ENCODE results near the gene RFX6. TPM values are rescaled to one million over a fixed set of nuclear protein-coding genes. Genes with fewer than 3 reads are reported as not detected.

The RFX6 gene
- total RNA-seq, 1 experiment from 2014 or later = not detected

DNA sequence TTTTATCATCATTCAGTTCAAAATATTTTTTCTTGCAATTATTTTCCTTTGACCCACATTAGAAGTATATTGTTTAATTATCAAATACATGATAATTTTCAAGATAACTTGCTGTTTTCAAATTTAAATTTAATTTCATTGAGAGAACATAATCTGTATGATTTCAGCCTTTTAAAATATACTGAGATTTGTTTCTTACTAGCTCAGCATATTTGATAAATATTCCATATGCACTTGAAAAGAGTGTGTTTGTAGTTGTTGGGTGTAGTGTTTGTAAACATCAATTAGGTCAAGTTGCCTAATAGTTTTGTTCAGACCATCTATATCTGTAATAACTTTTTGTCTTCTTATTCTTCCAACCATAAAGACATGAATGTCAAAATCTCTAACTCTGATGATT lies 19.0 kb upstream of the RFX6 start:
- Histone ChIP-seq H3K4me2 (ENCODE audit: insufficient read depth, insufficient read length, low read length) (no peak overlapping the region), H4K5ac (ENCODE audit: insufficient read length, low read depth, low read length) (no peak overlapping the region), H2BK15ac (ENCODE audit: low read depth, low read length) (no peak overlapping the region), H4K91ac (ENCODE audit: insufficient read length, low read depth, low read length) (no peak overlapping the region), H3K14ac (ENCODE audit: insufficient read depth, low read length) (no peak overlapping the region), H3K4me1 (ENCODE audit: insufficient read depth, low read length) (no peaks in the 10 kb centered on the region), H4K20me1 (ENCODE audit: control insufficient read depth, insufficient read depth, insufficient read length) (no peaks in the 10 kb centered on the region), H2BK20ac (ENCODE audit: low read depth, low read length, poor library complexity, severe bottlenecking) (no peak overlapping the region), H2BK120ac (ENCODE audit: low read depth, low read length, poor library complexity, severe bottlenecking) (no peak overlapping the region), H3K9me3 (ENCODE audit: control insufficient read depth, low read depth, low read length) (peaks cover 5% of the 10 kb centered on the region), H2AFZ (ENCODE audit: low read length) (no peak overlapping the region), H3K23ac (ENCODE audit: insufficient read length, low read depth, low read length) (no peak overlapping the region), H3K79me1 (ENCODE audit: insufficient read depth, low read depth, low read length, poor library complexity, severe bottlenecking) (no peaks in the 10 kb centered on the region), H2BK12ac (ENCODE audit: insufficient read length, low read depth, low read length) (no peak overlapping the region), H3T11ph (ENCODE audit: low read length) (no peak overlapping the region), H3K79me2 (ENCODE audit: insufficient read depth, low read length) (no peaks in the 10 kb centered on the region), H3K56ac (ENCODE audit: insufficient read length, low read depth, low read length) (no peak overlapping the region), H3K18ac (ENCODE audit: insufficient read length, low read depth, low read length) (no peak overlapping the region), H3K23me2 (ENCODE audit: insufficient read length, low read depth, low read length, poor library complexity, severe bottlenecking) (no peaks in the 10 kb centered on the region), H3K27me3 (ENCODE audit: insufficient read depth, low read length) (no peaks in the 10 kb centered on the region), H3K27ac (ENCODE audit: insufficient read length, low read depth, low read length) (no peak overlapping the region), H2AK5ac (ENCODE audit: insufficient read length, low read length) (no peak overlapping the region), H4K8ac (replicated peaks; ENCODE audit: insufficient read length, low read depth, low read length) (no peak overlapping the region), H2BK5ac (ENCODE audit: insufficient read length, low read length) (no peak overlapping the region), H3K9ac (ENCODE audit: extremely low read depth, insufficient read length, low read length) (no peak overlapping the region), H3K4ac (ENCODE audit: low read depth, low read length) (no peak overlapping the region)
- H3K4me3 Mint-ChIP-seq = no peak overlapping the region
- no peaks in the 10 kb centered on the region for H3K27me3 Mint-ChIP-seq (ENCODE audit: low read depth)
- H3K9me3 Mint-ChIP-seq = peaks cover 54 to 56% of the 10 kb centered on the region in 2 experiments
- no peaks in the 10 kb centered on the region; a peak in 1 of 4 replicates for H3K4me1 Mint-ChIP-seq
- TF ChIP-seq, protein P1, sequence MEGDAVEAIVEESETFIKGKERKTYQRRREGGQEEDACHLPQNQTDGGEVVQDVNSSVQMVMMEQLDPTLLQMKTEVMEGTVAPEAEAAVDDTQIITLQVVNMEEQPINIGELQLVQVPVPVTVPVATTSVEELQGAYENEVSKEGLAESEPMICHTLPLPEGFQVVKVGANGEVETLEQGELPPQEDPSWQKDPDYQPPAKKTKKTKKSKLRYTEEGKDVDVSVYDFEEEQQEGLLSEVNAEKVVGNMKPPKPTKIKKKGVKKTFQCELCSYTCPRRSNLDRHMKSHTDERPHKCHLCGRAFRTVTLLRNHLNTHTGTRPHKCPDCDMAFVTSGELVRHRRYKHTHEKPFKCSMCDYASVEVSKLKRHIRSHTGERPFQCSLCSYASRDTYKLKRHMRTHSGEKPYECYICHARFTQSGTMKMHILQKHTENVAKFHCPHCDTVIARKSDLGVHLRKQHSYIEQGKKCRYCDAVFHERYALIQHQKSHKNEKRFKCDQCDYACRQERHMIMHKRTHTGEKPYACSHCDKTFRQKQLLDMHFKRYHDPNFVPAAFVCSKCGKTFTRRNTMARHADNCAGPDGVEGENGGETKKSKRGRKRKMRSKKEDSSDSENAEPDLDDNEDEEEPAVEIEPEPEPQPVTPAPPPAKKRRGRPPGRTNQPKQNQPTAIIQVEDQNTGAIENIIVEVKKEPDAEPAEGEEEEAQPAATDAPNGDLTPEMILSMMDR (conservative IDR thresholded peaks at IDR 0.05) = no peak
- H3K36me3 Mint-ChIP-seq (ENCODE audit: insufficient read depth in 1 of 3, low read depth in 3 of 3) = peaks cover 18 to 41% (median 23%) of the 10 kb centered on the region in 3 experiments
- DNase-seq = no peak
- H3K27ac Mint-ChIP-seq = no peak overlapping the region

All from H9 (cell line).